Middle frontal gyrus (tissue), 1 donor: Measurements from ENCODE around the gene GABRA4.

ENCODE experiments used
- DNase-seq: peaks from one replicate; pipeline ENCODE4 v3.0.0-alpha.2; 2015; ENCODE audit warnings: low spot score; ENCODE audit errors: extremely low spot score

Gene GABRA4

DNA sequence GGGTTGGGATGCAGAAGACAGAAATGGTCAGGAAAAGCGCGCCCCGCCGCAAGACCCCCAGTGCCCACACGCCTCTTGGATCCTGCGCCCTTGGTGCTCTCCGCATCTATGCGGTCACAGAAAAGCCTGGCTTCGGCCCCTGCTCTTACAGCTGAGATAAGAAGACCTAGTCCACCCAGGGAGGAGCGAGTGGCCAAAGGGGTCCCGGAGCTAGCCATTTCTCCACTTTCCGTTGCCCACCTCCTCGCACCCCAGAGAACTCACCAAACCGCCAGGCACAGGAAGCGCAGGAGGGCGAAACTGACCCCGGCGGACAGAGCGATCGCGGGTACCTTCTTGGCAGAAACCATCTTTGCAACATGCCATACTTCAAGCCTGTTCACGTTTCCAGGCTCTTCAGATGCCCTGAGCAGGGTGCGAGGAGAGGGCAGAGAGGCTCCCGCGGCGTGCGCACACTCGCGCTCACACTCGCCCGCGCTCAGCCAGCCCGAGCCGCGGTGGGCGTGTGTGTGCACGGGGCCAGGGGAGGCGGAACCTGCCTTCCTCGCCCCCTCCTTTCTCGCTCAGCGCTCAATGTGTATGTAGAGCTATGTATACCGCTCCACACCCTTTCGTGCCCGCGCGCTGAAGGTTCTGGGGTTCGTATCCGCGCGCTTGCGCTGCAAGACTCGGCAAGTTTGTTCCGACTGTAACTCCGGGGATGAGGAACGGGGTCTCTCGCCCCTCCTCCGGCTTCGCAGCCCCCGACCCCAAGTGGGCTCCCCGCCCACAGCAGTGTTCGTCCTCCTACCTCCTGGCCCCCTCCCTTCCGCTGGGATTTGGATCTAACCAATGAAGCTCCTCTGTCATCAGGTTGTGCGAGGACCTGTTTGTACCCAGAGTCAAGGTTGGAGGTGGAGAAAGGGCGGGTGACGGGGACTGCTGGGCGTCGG is at the start of gene GABRA4:
GABRA4 (minus strand) TSS at position 507 of the 932 bp plus-strand sequence; CDS start at position 350, 157 bp downstream.
- DNase-seq = no peak

DNA sequence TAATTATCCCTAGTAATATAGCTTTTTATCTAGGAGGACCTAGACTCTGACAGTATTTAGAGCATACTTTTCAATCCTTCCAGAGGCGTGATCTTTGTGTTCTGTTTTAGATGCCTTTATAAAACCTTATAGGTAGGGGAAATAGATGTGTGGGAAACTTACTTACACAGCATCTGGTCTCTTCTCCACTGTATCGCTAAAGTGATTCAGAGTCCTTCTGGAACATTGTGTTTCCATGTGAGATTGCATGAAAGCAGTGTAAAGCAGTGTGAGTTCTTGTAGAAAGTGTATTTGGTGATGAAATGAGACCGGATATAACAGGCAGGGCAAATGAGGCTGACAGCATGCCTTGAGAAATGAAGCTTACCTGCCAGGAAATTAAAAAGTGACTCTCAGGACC is 47.4 kb upstream of the GABRA4 start:
- DNase-seq = no peak

GRCh38 chr4:47038263-47038662 is 44.9 kb upstream of the GABRA4 start:
- no peak for DNase-seq

DNA sequence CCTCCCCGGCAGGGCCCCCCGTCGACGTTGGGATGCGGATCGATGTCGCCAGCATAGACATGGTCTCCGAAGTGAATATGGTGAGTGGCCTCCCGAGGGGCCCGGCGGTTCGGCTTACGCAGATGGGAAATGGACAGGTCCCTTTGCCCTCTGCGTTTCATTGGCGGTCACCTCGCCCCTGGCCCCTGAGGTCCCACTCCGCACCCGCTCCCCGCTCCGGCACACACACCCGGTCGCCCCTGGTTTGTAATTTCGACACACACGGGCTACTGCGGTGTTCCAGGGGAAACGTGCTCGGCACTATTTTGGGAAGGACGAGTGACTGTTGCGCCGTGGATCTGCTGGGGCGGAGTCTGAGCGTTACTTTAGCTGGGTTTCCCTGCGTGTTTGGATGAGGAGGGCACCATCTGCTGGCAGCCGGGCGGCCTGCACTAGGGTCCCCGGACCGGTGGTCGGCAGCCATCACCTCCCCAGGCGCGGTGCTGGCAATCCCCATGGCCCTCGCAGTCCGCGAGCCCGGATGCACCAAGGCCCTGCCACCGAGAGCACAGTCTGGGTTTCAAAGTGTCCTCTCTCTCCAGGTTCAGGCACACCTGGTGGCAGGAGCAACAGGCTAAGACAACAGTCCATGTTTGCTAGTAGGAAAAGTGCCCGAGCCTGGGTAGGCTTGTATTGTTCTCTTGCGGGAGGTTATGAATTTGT is 39.2 kb upstream of the GABRA4 start:
- peak; percentile 50 for DNase-seq

- DNase-seq = no peak
Observed at GRCh38 chr4:47031751-47032404, 38.5 kb upstream of the GABRA4 start.

DNA sequence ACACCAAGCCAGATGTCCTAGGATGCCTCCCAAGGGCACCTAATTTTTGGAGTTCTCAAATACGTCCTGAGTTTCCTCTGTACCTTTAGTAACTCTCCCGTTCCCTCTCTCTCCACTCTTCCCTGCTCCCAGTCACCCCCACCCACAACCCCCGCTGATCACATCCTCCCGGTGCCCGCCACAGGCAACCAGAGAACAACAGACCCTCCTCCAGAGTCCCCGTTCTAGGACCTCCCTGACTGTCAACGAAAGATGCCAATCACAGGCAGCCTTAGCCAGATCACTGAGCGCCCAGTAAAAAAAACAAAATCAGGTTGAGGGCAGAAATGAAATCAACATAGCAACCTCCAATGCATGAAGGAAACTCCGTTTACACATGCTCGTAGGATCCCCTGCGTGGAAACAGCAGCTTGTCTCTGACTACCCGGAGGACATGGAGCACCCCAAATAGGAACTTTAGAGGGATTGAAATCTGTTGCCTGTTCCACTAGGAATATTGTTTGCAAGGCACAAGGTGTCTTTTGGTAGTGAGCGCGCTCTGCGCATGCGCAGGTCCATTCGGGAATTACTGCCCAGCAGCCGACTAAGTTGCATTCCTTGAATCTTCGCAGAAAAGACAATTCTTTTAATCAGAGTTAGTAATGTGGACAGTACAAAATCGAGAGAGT is 37.8 kb upstream of the GABRA4 start, which contains the start of gene GABRB1:
GABRB1 (plus strand) TSS at position 557 of the 668 bp plus-strand sequence.
- DNase-seq = peak; percentile 77

DNA sequence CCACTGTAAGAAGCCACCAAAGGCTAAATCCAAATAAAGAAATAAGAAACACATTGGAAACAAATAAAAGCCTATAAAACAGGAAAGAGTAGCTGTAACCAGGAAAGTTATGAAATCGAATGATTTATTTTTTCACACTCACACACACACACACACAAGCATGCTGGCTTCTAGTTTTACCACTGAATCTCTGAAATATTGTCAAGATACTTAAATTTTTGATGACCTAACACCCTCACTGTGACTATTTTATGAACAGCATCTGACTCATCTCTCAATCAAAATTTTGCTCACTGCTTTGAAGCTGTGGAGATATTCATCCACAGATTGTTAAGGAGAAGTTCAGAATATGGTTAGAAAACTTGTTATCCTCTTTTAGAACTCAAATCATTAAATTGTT is 24.1 kb upstream of the GABRA4 start:
- DNase-seq = no peak

DNA sequence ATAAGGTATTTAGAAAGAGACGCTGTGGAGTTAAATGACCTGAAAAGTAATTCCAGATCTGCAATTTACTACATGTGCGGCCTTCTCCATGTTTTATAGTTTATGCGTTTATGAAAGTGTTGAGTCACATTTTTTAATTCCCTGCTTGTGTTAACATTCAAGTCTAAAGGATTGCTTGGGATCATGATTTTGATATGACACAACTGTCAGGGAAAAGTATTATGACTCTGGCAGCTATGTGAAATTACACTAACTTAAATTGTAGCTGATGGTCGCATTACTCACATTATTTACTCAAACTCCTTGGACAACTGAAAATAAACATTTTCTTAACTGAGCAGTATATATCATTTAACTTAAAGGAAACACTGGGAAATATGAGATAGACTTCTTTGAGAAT is 23.7 kb upstream of the GABRA4 start:
- no peak for DNase-seq

DNA sequence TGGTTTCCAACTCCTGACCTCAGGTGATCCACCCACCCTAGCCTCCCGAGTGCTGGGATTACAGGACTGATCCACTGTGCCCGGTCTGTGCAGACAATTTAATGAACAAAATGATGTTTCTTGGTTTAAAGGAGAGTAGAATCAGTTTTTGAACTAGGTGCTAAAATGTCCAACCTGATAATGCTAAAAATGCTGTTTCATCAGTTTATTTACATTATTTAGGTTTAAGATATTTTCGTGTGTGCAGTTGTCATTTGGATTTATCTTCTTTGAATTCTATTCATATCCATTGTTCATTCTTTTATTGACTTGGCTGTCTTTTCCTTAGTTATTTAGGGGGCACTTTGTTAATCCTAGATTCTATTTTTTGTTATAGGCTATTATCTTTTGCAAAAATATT is 20.0 kb upstream of the GABRA4 start:
- DNase-seq = no peak

- no peak for DNase-seq
Observed at GRCh38 chr4:47012676-47013075, 19.3 kb upstream of the GABRA4 start.

- no peak for DNase-seq
Observed at GRCh38 chr4:47010912-47011446, 17.6 kb upstream of the GABRA4 start.

DNA sequence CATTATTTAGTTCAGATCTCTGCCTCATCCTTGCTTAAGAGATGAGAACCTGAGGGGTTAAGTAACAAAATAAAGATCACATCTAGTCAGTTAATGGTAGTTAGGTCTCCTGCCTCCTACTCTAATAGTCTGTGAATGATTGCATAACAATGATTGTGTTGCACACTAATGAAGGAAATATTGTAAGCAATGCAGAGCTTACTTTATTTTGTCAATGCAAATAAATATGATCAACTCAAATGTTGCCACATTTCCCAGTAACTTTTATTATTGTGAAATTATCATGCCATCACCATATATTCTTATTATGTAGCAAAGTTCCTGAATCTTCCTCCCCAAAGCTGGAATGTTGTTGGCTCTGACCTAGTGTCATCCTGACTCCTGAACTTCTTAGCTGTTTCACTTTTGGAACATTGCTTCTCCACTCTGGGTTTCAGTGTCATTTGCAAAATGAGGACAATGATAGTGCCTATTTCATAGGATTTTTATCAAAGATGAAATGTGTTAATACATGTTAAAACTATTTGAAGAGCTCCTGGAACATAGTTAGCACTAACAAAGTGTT is 17.0 kb upstream of the GABRA4 start:
- DNase-seq = no peak

- DNase-seq = no peak
Observed at GRCh38 chr4:47002580-47002979, 9.2 kb upstream of the GABRA4 start.

DNA sequence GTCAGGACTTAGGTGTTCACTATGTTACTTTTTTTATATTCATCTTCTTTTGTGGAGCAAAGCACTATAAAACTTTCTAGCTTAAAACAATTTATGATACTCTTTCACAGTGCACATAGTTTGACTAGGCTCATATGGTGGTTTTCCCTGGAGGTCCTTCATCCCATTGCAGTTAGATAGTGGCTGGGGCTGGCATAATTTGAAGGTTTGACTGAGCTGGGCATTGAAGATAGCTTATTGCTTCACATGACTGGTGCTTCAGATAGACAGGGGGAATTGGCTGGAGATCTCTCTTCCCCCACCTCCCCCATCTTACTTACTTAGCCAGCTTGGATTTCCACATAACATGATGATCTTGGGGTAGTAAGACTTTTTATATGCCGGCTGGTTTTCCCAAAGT is 7.0 kb upstream of the GABRA4 start:
- DNase-seq = no peak

- DNase-seq = no peak
Observed at GRCh38 chr4:46999566-46999965, 6.2 kb upstream of the GABRA4 start.

DNA sequence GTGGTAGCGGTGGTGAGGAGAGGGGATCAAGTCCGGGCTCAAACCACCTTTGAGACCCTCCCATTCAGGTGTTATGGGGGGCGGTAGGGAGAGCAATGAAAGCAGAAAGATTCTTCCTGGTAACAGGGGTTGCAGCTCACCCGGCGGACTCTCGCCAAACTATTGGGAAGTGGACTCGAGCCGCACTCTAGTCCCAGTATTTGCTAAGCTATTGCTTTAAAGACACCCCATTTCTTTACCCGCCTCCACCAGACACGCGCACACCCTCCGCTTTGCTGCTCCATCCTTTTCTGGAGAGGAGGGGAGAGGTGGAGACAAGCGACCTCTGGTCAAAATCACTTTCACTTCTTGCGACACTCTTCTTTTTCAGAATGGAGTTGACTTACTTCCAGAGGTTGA is 625 bp upstream of the GABRA4 start:
- no peak for DNase-seq

GRCh38 chr4:46992338-46992737 is 1.0 kb downstream of the GABRA4 start:
- DNase-seq = no peak

DNA sequence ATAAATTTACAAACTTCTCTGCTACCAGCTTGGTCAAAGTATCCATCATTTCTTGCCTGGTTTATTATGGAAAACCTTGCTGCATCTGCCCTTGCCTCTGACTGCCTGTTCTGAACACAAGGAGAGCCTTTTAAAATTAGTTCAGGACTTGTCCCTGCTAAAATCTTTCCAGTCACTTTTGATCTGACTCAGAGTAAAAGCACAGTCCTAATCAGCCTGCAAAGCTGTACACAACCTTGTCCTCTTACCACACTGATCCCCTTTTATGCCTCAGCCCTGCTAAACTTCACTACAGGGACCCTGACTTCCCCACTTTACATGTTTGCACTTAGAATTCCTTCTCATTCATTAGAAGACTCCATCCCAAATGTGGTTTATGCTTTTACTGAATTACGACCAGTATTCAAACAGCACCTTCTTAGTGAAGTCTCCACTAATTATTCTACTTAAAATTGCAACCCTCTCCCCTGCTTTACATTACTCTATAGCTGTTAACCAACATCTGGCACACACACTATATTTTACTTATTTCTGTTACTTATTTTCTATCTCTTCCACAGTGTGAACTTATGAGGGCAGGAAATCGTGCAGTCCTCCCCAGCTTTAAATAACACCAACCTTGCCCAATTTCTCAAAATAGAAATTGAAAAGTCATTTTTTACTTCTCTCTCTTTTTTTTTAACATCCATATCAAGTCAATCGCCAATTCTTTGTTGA is 6.3 kb downstream of the GABRA4 start:
- DNase-seq = no peak

- no peak for DNase-seq
Observed at GRCh38 chr4:46984781-46985180, 8.6 kb downstream of the GABRA4 start.

GRCh38 chr4:46980851-46981250 is 12.5 kb downstream of the GABRA4 start:
- no peak for DNase-seq
